Liver (tissue), 9 donors: ENCODE measurements around the gene FRMPD4. TPM values are rescaled to one million over a fixed set of nuclear protein-coding genes. Genes with fewer than 3 reads are reported as not detected.

Experiments
- DNase-seq: peaks from one replicate; pipeline ENCODE4 v3.0.0-alpha.2; 2017; ENCODE audit warnings: low spot score
- H3K27ac ChIP-seq, 2 donors: one replicate each; pipeline ENCODE4 v1.7.0; 2013; ENCODE audit warnings: inconsistent platforms in 2 of 2, low read length in 2 of 2, control low read depth in 1 of 2, low read depth in 1 of 2, mild to moderate bottlenecking in 1 of 2
- H3K27me3 ChIP-seq, 4 donors: one replicate each; pipeline versions ENCODE4 v1.6.1 to v1.7.0; 2013; ENCODE audit warnings: low read length in 3 of 4, inconsistent platforms in 1 of 4, mild to moderate bottlenecking in 1 of 4, moderate library complexity in 1 of 4; ENCODE audit not compliant: control insufficient read depth in 4 of 4, insufficient read depth in 4 of 4
- H3K36me3 ChIP-seq, 4 donors: one replicate each; pipeline versions ENCODE4 v1.6.1 to v1.7.0; 2013; ENCODE audit warnings: low read length in 3 of 4, mild to moderate bottlenecking in 3 of 4, low read depth in 1 of 4, moderate library complexity in 1 of 4; ENCODE audit not compliant: control insufficient read depth in 4 of 4, insufficient read depth in 3 of 4
- H3K4me1 ChIP-seq, 4 donors: one replicate each; pipeline versions ENCODE4 v1.6.1 to v1.7.0; 2013; ENCODE audit warnings: low read length in 3 of 4, mild to moderate bottlenecking in 3 of 4, moderate library complexity in 1 of 4; ENCODE audit not compliant: control insufficient read depth in 4 of 4, insufficient read depth in 4 of 4
- H3K4me3 ChIP-seq, 3 donors: one replicate each; pipeline versions ENCODE4 v1.6.1 to v1.7.0; 2013; ENCODE audit warnings: low read length in 3 of 3, control low read depth in 1 of 3, low read depth in 1 of 3, mild to moderate bottlenecking in 1 of 3
- H3K9ac ChIP-seq, 2 donors: one replicate each; pipeline ENCODE4 v1.7.0; 2013; ENCODE audit warnings: low read length in 2 of 2, mild to moderate bottlenecking in 2 of 2, moderate library complexity in 2 of 2, control low read depth in 1 of 2, low read depth in 1 of 2
- H3K9me3 ChIP-seq, 4 donors: one replicate each; pipeline versions ENCODE4 v1.6.1 to v1.7.0; 2013; ENCODE audit warnings: low read length in 3 of 4; ENCODE audit not compliant: control insufficient read depth in 4 of 4
- ATF3 ChIP-seq: IDR thresholded peaks from 2 replicates; pipeline ENCODE4 v1.6.1; 2016; ENCODE audit warnings: antibody characterized with exemption
- EGR1 ChIP-seq, 2 donors: IDR thresholded peaks; 2 replicates each; pipeline ENCODE4 v1.6.1; 2016 to 2018; ENCODE audit warnings: antibody characterized with exemption in 2 of 2, low read depth in 2 of 2
- FOXA1 ChIP-seq: IDR thresholded peaks from 2 replicates; pipeline ENCODE4 v1.6.1; 2016; ENCODE audit warnings: antibody characterized with exemption
- FOXA2 ChIP-seq: IDR thresholded peaks from 2 replicates; pipeline ENCODE4 v1.6.1; 2016; ENCODE audit warnings: antibody characterized with exemption
- GABPA ChIP-seq, 2 donors: IDR thresholded peaks in 1 of 2; conservative IDR thresholded peaks in 1 of 2; 2 replicates each; pipeline ENCODE4 v1.6.1; 2016; ENCODE audit warnings: antibody characterized with exemption in 2 of 2, mild to moderate bottlenecking in 1 of 2, moderate library complexity in 1 of 2
- HNF4A ChIP-seq, 2 donors: conservative IDR thresholded peaks; 2 replicates each; pipeline ENCODE4 v1.6.1; 2016; ENCODE audit warnings: antibody characterized with exemption in 2 of 2, mild to moderate bottlenecking in 2 of 2
- HNF4G ChIP-seq: IDR thresholded peaks from 2 replicates; pipeline ENCODE4 v1.6.1; 2016; ENCODE audit warnings: antibody characterized with exemption
- JUND ChIP-seq, 2 donors: IDR thresholded peaks; 2 replicates each; pipeline ENCODE4 v1.6.1; 2016; ENCODE audit warnings: antibody characterized with exemption in 2 of 2
- MAX ChIP-seq: IDR thresholded peaks from 2 replicates; pipeline ENCODE4 v1.6.1; 2016; ENCODE audit warnings: antibody characterized with exemption
- NR2F2 ChIP-seq: IDR thresholded peaks from 2 replicates; pipeline ENCODE4 v1.6.1; 2016; ENCODE audit warnings: antibody characterized with exemption
- RAD21 ChIP-seq, 2 donors: IDR thresholded peaks; 2 replicates each; pipeline ENCODE4 v1.6.1; 2016; ENCODE audit warnings: antibody characterized with exemption in 2 of 2, mild to moderate bottlenecking in 2 of 2
- REST ChIP-seq: IDR thresholded peaks from 2 replicates; pipeline ENCODE4 v1.6.1; 2016; ENCODE audit warnings: antibody characterized with exemption, mild to moderate bottlenecking
- RXRA ChIP-seq, 2 donors: IDR thresholded peaks; 2 replicates each; pipeline ENCODE4 v1.6.1; 2017 to 2018; ENCODE audit warnings: antibody characterized with exemption in 2 of 2, mild to moderate bottlenecking in 1 of 2
- SP1 ChIP-seq: IDR thresholded peaks from 2 replicates; pipeline ENCODE4 v1.6.1; 2018; ENCODE audit warnings: antibody characterized with exemption, mild to moderate bottlenecking
- TAF1 ChIP-seq: conservative IDR thresholded peaks from 2 replicates; pipeline ENCODE4 v1.6.1; 2016; ENCODE audit warnings: antibody characterized with exemption, mild to moderate bottlenecking
- YY1 ChIP-seq: IDR thresholded peaks from 2 replicates; pipeline ENCODE4 v1.6.1; 2016; ENCODE audit warnings: antibody characterized with exemption, mild to moderate bottlenecking
- ZBTB33 ChIP-seq: IDR thresholded peaks from 2 replicates; pipeline ENCODE4 v1.6.1; 2016; ENCODE audit warnings: antibody characterized with exemption
- WGBS: extraction: QIAGEN DNeasy Blood & Tissue Kit; methylation state at CpG from one replicate; pipeline ENCODE4 v1.1.7; 2013; 5-methylcytosine and 5-hydroxymethylcytosine counted together
- polyA plus RNA-seq, 2 donors: library from polyadenylated mRNA; stranded (reverse) in 1 of 2; unstranded in 1 of 2; fragments of 200-250 nt in 1 of 2; fragments of >200 nt in 1 of 2; fragmentation: Nextera tagmentation in 1 of 2; extraction: Ambion mirVana in 1 of 2; gene quantifications; one replicate each; pipeline versions ENCODE4 v1.2.1 to v1.2.3, GENCODE V29; 2013 to 2015
- total RNA-seq, 2 donors: library from RNA; depleted of rRNA; stranded (reverse); fragments of >200 nt; gene quantifications; one replicate each; pipeline ENCODE4 v1.2.3, GENCODE V29; 2014
- donor health status: healthy.
- donor health status: healthy.
- donor health status: healthy.
- donor health status: healthy.
- donor health status: healthy.

Gene FRMPD4
- total and polyA plus RNA-seq, 4 donors: 0.01 to 0.08 (median 0.03) TPM; not detected in 1

- Histone ChIP-seq H3K4me3 (no peak overlapping the region), H3K9me3 (no peaks in the 10 kb centered on the region), H3K27me3 (no peaks in the 10 kb centered on the region), H3K36me3 (no peaks in the 10 kb centered on the region), H3K27ac (no peak overlapping the region), H3K4me1 (no peaks in the 10 kb centered on the region), H3K9ac (no peak overlapping the region)
- no peak for DNase-seq
- TF ChIP-seq GABPA (IDR thresholded peaks at IDR 0.05 in 1 of 2, conservative IDR thresholded peaks at IDR 0.05 in 1 of 2) (no peak), HNF4G (no peak), HNF4A (conservative IDR thresholded peaks at IDR 0.05) (no peak), MAX (no peak), JUND (IDR thresholded peaks at IDR 0.05) (no peak), FOXA2 (no peak), RXRA (IDR thresholded peaks at IDR 0.05) (no peak), ZBTB33 (no peak), REST (no peak), YY1 (no peak), FOXA1 (no peak), RAD21 (IDR thresholded peaks at IDR 0.05) (no peak), ATF3 (no peak), TAF1 (no peak), EGR1 (IDR thresholded peaks at IDR 0.05; ENCODE audit: low read depth in 2 of 2) (no peak), NR2F2 (no peak), SP1 (no peak)
- WGBS: 61% methylated on average over 1 of the region's 1 CpG
Measured at GRCh38 chrX:12278151-12278550, 139.9 kb downstream of the FRMPD4 start.

GRCh38 chrX:12282991-12283390 is 144.7 kb downstream of the FRMPD4 start:
- no peak for DNase-seq
- H3K36me3 ChIP-seq: no peaks in the 10 kb centered on the region
- H3K9ac ChIP-seq: no peak overlapping the region
- H3K9me3 ChIP-seq: peaks cover 0 to 3% (median 0%) of the 10 kb centered on the region in 4 donors
- H3K4me3 ChIP-seq: no peak overlapping the region
- TF ChIP-seq YY1 (no peak), SP1 (no peak), EGR1 (IDR thresholded peaks at IDR 0.05; ENCODE audit: low read depth in 2 of 2) (no peak), REST (no peak), FOXA2 (no peak), HNF4G (no peak), JUND (IDR thresholded peaks at IDR 0.05) (no peak), RAD21 (IDR thresholded peaks at IDR 0.05) (no peak)
- H3K27me3 ChIP-seq: no peaks in the 10 kb centered on the region
- 69% methylated on average over 2 of the region's 2 CpGs for WGBS
- no peaks in the 10 kb centered on the region for H3K4me1 ChIP-seq
- no peak overlapping the region for H3K27ac ChIP-seq
